Panc1 (cell line): Measurements from ENCODE around the gene PPP1R1B. TPM values are rescaled to one million over a fixed set of nuclear protein-coding genes. Genes with fewer than 3 reads are reported as not detected.

ENCODE experiments used
- ATAC-seq: fragments of 200-7000 bp; cut with Tn5 transposase; 2 replicates; pipeline ENCODE4 v1.9.1; 2020; ENCODE audit warnings: mild to moderate bottlenecking, moderate library complexity
- BruUV-seq: library from RNA; stranded (reverse); fragments of 400-500 nt; replicated peaks from 2 replicates; lab custom pipeline; 2021; lab: Mats Ljungman, UMichigan
- CTCF ChIA-PET: fragments of 300-600 bp; sonication (Branson Sonifier 250); formaldehyde crosslinking; loops from one replicate; lab custom pipeline; 2022; ENCODE audit warnings: antibody characterized with exemption; lab: Charles Lee
- POLR2A ChIA-PET: fragments of 300-600 bp; sonication (Branson Sonifier 250); formaldehyde crosslinking; loops from one replicate; lab custom pipeline; 2022; ENCODE audit warnings: antibody characterized with exemption; lab: Charles Lee
- DNase-seq: peaks from one replicate; pipeline ENCODE4 v3.0.0-alpha.2; 2010; ENCODE audit warnings: low read depth, low spot score
- H3K27ac ChIP-seq: 2 replicates; pipeline ENCODE4 v1.5.1; 2011; ENCODE audit warnings: mild to moderate bottlenecking, low read length, inconsistent platforms
- H3K27me3 ChIP-seq: fragments of 200-500 bp; sonication (Bioruptor generic); 2 replicates; pipeline ENCODE4 v1.6.0; 2014; ENCODE audit warnings: low read length, inconsistent platforms; ENCODE audit not compliant: control insufficient read depth, insufficient read depth
- H3K36me3 ChIP-seq: fragments of 200-500 bp; sonication (Bioruptor generic); 2 replicates; pipeline ENCODE4 v1.5.1; 2014; ENCODE audit warnings: inconsistent platforms, mild to moderate bottlenecking, low read length, moderate library complexity; ENCODE audit not compliant: control insufficient read depth, insufficient read depth
- H3K4me1 ChIP-seq: 2 replicates; pipeline ENCODE4 v1.5.1; 2011; ENCODE audit warnings: inconsistent platforms, mild to moderate bottlenecking, low read length, moderate library complexity; ENCODE audit not compliant: control insufficient read depth, insufficient read depth
- H3K4me3 ChIP-seq, 2 experiments: 2 replicates each; pipeline ENCODE4 v1.5.1; 2011 to 2012; ENCODE audit warnings: low read depth in 2 of 2, low read length in 2 of 2, mild to moderate bottlenecking in 2 of 2, inconsistent platforms in 1 of 2, moderate library complexity in 1 of 2
- H3K9me3 ChIP-seq: fragments of 200-500 bp; sonication (Bioruptor generic); 2 replicates; pipeline ENCODE4 v1.5.1; 2014; ENCODE audit warnings: low read depth, mild to moderate bottlenecking, inconsistent platforms, low read length, moderate library complexity; ENCODE audit not compliant: control insufficient read depth, insufficient read depth
- POLR2AphosphoS5 ChIP-seq: IDR thresholded peaks from 2 replicates; pipeline ENCODE4 v1.6.1; 2012; ENCODE audit warnings: mild to moderate bottlenecking, low read depth, low read length, moderate library complexity
- SIN3A ChIP-seq: IDR thresholded peaks from 2 replicates; pipeline ENCODE4 v1.6.1; 2012; ENCODE audit warnings: low read depth, mild to moderate bottlenecking, low read length, moderate library complexity, borderline replicate concordance; ENCODE audit not compliant: insufficient read depth
- TCF7L2 ChIP-seq: IDR thresholded peaks from 2 replicates; pipeline ENCODE4 v1.6.1; 2011; ENCODE audit warnings: mild to moderate bottlenecking, low read depth, low read length, inconsistent platforms
- in situ Hi-C: cut with HindIII; loops from 2 replicates; pipeline ENCODE4 v1.10.0; 2016; ENCODE audit warnings: low sequenced_read_pairs, low pct_unique_long_range_greater_than_20kb
- intact Hi-C: fragments of 100-400 bp; cut with micrococcal nuclease; formaldehyde crosslinking; loops from one replicate; pipeline ENCODE4 v1.10.0; 2022; ENCODE audit not compliant: unreplicated experiment
- total RNA-seq: library from RNA; stranded (reverse); gene quantifications from one replicate; pipeline ENCODE4 v1.2.1, GENCODE V29; 2021; ENCODE audit not compliant: unreplicated experiment
- TF ChIP-seq, protein P1 (sequence below): fragments of 450-650 bp; IDR thresholded peaks from 2 replicates; pipeline ENCODE4 v1.5.1; 2017; ENCODE audit warnings: mild to moderate bottlenecking
- TF ChIP-seq, protein P2 (sequence below), 2 experiments: IDR thresholded peaks; 2 replicates each; pipeline ENCODE4 v1.6.1; 2011 to 2012; ENCODE audit warnings: low read depth in 2 of 2, control low read depth in 1 of 2, low read length in 1 of 2, mild to moderate bottlenecking in 1 of 2, moderate library complexity in 1 of 2; ENCODE audit not compliant: insufficient read depth in 1 of 2

The PPP1R1B gene
- total RNA-seq, 1 experiment from 2014 or later, result 45.7 TPM

DNA sequence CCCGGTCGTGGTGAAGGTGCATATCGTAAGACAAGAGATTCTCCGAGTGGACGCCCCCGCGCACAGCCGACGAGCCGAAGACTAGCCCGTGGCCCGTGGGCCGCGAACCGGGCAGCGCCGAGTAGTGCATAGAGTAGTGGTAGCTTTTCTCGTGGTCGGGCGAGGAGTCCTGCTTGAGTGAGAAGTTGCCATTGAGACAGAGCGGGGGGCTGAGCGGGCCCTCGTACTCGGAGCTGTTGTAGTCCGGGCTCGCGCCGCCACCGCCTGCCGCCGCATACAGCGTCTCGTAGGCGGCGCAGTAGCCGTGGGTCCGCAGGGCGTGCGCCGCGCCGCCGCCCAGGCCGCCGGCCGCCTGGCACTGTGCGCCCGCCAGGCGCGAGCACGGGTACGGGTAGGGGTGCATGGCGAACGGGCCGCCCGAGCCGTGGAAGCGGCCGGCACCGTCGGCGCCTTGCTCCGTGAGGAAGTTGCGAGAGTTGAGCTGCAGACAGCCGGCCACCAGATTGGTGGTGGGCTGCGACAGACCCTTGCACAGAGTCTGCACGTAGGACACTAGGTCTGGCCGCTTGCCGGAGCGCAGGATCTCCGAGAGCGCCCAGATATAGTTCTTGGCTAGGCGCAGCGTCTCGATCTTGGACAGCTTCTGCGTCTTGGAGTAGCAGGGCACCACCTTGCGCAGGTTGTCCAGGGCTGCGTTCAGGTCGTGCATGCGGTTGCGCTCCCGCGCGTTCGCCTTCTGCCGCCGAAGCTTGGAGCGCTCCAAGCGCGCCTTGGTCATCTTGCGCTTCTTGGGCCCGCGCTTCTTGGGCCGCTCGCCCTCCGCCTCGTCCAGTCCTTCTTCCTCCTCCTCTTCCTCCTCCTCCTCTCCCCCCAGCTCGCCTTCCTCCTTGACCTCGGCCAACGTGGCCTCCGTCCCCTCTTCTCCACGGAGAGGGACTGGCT is 21.0 kb upstream of the PPP1R1B start:
- Histone ChIP-seq H3K27me3 (peaks cover 14% of the 10 kb centered on the region), H3K9me3 (no peaks in the 10 kb centered on the region), H3K4me3 (peak overlapping the region in 1 of 2 experiments; percentile 20; a peak in 2 of 4 replicates), H3K36me3 (no peaks in the 10 kb centered on the region), H3K4me1 (no peaks in the 10 kb centered on the region), H3K27ac (no peak overlapping the region)
- in situ Hi-C loops (no loop called here), intact Hi-C loops (no loop called here)
- ChIA-PET POLR2A (no interaction called here), CTCF (interaction anchor here (0.7 kb wide), 1 partner anchor 304 kb away, joined by 8 read pairs; no protein-coding TSS in a partner anchor)
- no peak for DNase-seq
- no peak for TF ChIP-seq TCF7L2
- no peak for TF ChIP-seq POLR2AphosphoS5
- TF ChIP-seq, protein P1, sequence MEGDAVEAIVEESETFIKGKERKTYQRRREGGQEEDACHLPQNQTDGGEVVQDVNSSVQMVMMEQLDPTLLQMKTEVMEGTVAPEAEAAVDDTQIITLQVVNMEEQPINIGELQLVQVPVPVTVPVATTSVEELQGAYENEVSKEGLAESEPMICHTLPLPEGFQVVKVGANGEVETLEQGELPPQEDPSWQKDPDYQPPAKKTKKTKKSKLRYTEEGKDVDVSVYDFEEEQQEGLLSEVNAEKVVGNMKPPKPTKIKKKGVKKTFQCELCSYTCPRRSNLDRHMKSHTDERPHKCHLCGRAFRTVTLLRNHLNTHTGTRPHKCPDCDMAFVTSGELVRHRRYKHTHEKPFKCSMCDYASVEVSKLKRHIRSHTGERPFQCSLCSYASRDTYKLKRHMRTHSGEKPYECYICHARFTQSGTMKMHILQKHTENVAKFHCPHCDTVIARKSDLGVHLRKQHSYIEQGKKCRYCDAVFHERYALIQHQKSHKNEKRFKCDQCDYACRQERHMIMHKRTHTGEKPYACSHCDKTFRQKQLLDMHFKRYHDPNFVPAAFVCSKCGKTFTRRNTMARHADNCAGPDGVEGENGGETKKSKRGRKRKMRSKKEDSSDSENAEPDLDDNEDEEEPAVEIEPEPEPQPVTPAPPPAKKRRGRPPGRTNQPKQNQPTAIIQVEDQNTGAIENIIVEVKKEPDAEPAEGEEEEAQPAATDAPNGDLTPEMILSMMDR, result no peak
- TF ChIP-seq, protein P2, sequence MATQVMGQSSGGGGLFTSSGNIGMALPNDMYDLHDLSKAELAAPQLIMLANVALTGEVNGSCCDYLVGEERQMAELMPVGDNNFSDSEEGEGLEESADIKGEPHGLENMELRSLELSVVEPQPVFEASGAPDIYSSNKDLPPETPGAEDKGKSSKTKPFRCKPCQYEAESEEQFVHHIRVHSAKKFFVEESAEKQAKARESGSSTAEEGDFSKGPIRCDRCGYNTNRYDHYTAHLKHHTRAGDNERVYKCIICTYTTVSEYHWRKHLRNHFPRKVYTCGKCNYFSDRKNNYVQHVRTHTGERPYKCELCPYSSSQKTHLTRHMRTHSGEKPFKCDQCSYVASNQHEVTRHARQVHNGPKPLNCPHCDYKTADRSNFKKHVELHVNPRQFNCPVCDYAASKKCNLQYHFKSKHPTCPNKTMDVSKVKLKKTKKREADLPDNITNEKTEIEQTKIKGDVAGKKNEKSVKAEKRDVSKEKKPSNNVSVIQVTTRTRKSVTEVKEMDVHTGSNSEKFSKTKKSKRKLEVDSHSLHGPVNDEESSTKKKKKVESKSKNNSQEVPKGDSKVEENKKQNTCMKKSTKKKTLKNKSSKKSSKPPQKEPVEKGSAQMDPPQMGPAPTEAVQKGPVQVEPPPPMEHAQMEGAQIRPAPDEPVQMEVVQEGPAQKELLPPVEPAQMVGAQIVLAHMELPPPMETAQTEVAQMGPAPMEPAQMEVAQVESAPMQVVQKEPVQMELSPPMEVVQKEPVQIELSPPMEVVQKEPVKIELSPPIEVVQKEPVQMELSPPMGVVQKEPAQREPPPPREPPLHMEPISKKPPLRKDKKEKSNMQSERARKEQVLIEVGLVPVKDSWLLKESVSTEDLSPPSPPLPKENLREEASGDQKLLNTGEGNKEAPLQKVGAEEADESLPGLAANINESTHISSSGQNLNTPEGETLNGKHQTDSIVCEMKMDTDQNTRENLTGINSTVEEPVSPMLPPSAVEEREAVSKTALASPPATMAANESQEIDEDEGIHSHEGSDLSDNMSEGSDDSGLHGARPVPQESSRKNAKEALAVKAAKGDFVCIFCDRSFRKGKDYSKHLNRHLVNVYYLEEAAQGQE (IDR thresholded peaks at IDR 0.05; ENCODE audit: insufficient read depth in 1 of 2, low read depth in 2 of 2, low read length in 1 of 2), result no peak
- BruUV-seq, result no TSS peak
- peak; percentile 71 for ATAC-seq

DNA sequence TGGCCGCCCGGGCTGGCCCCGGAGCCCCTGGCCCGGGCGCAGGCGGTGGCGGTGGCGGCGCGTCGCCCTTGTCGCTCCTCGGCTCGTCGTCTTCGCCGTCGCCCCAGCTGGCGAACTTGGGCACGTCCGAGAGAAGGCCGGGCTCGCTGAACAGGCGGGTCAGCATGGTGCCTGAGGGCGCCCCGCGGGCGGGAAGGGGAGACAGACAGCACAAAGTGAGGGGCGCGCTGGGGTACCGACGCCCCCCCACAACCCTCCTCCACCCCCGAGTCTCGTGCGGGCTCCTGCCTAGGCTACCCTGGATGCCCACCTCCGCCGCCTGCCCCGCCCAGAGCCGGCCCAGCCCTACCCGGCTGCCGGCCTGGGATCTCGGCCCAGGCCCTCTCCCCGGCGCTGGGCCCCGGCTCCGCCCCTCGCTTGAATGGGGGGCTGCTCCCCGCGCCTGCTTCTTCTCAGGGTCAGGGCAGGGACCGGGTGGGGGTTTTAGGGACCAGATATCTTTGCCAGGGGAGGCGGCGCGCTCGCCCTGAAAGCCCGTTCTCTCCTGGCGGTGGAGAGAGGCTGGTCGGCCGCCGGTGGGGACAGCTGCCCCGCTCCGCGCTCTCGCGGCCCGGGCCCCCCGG is 20.2 kb upstream of the PPP1R1B start:
- Histone ChIP-seq H3K4me1 (no peaks in the 10 kb centered on the region), H3K27me3 (peaks cover 14% of the 10 kb centered on the region), H3K36me3 (no peaks in the 10 kb centered on the region), H3K9me3 (no peaks in the 10 kb centered on the region), H3K27ac (no peak overlapping the region), H3K4me3 (peak overlapping the region; percentile 12 to 20; a peak in 3 of 4 replicates)
- ChIA-PET CTCF (interaction anchor here (0.7 kb wide), 1 partner anchor 303 kb away, joined by 8 read pairs; no protein-coding TSS in a partner anchor), POLR2A (interaction anchor here (0.6 kb wide), 1 partner anchor 12 kb away, joined by 3 read pairs; no protein-coding TSS in a partner anchor)
- TF ChIP-seq TCF7L2 (no peak), POLR2AphosphoS5 (no peak), SIN3A (no peak)
- TF ChIP-seq, protein P1, result no peak
- TF ChIP-seq, protein P2 (IDR thresholded peaks at IDR 0.05; ENCODE audit: insufficient read depth in 1 of 2, low read depth in 2 of 2, low read length in 1 of 2), result no peak
- intact Hi-C loops, result no loop called here
- no TSS peak for BruUV-seq
- ATAC-seq, result peak; percentile 70
- no peak for DNase-seq
- in situ Hi-C loops, result no loop called here
